ENCODE data around the gene OR6C76. TPM values are rescaled to one million over a fixed set of nuclear protein-coding genes. Genes with fewer than 3 reads are reported as not detected.
"Not testable (repeated sequence)": the region's sequence is repeated elsewhere in the genome, so short reads cannot be mapped to it uniquely, and the experiment has no call there.

OR6C76 gene
- total RNA-seq, 1 donor from 2014 or later = not detected

- intact Hi-C loops (cut with DNase I) = no loop called here
- ATAC-seq (no peak), DNase-seq (ENCODE audit: missing footprints) (no peak)
Observed at GRCh38 chr12:55448825-55449224, 22.8 kb downstream of the OR6C76 start.

GRCh38 chr12:55464926-55465325, 38.9 kb downstream of the OR6C76 start:
- ATAC-seq; DNase-seq (ENCODE audit: missing footprints); intact Hi-C loops (cut with DNase I): not testable (repeated sequence)

GRCh38 chr12:55467836-55468235, 41.8 kb downstream of the OR6C76 start:
- ATAC-seq (no peak), DNase-seq (ENCODE audit: missing footprints) (no peak)
- intact Hi-C loops (cut with DNase I) = no loop called here

GRCh38 chr12:55469291-55469690, 43.2 kb downstream of the OR6C76 start:
- DNase-seq (ENCODE audit: missing footprints) = no peak
- intact Hi-C loops (cut with DNase I) = no loop called here
- no peak for ATAC-seq

GRCh38 chr12:55470088-55470829, 44.2 kb downstream of the OR6C76 start, which contains the start of gene OR6C70:
TSS of gene OR6C70 (minus strand) at chr12:55470138. CDS start at chr12:55470138, 0 bp downstream.
- intact Hi-C loops (cut with DNase I) = no loop called here
- DNase-seq (ENCODE audit: missing footprints) (peak; percentile 46), ATAC-seq (no peak)

GRCh38 chr12:55472264-55472663, 46.2 kb downstream of the OR6C76 start:
- DNase-seq (ENCODE audit: missing footprints) (no peak), ATAC-seq (no peak)
- intact Hi-C loops (cut with DNase I) = no loop called here

Other genes starting within 250 kb of the OR6C76 start
- not detected for gene OR10A7, start 205.2 kb upstream of the OR6C76 start, total RNA-seq
- not detected for gene OR6C74, start 181.6 kb upstream of the OR6C76 start, total RNA-seq
- gene OR6C6, start 129.7 kb upstream of the OR6C76 start, total RNA-seq = not detected
- not detected for gene OR6C1, start 111.9 kb upstream of the OR6C76 start, total RNA-seq
- not detected for gene OR6C3, start 95.5 kb upstream of the OR6C76 start, total RNA-seq
- not detected for gene OR6C75, start 63.3 kb upstream of the OR6C76 start, total RNA-seq
- gene OR6C65, start 25.7 kb upstream of the OR6C76 start, total RNA-seq = not detected
- not detected for gene OR6C2, start 17.8 kb downstream of the OR6C76 start, total RNA-seq
- not detected for gene OR6C70, start 43.9 kb downstream of the OR6C76 start, total RNA-seq
- gene OR6C68, start 66.1 kb downstream of the OR6C76 start, total RNA-seq = not detected
- not detected for gene OR6C4, start 123.3 kb downstream of the OR6C76 start, total RNA-seq
- not detected for gene OR2AP1, start 146.2 kb downstream of the OR6C76 start, total RNA-seq
- gene OR10P1, start 210.6 kb downstream of the OR6C76 start, total RNA-seq = not detected